ENCODE results near the gene CCR2.

The CCR2 gene

DNA sequence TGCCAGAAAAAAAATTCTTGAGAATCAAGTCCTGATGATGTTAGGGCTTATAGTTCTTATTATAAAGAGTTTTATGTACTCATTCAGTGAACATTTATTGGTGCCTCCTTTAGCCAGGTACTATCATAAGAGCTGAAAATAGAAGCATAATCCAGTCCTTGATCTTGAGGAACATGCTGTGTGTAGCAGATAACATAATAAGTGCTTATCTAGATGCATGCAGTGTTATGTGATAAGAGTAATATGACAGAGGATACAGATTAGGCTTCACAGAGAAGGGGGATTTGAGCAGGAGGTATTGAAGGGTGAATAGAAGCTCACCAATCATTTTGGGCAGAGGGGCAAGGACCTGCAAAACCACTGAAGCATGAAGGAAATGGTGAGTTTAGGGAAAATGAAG is 1.1 kb downstream of the CCR2 start:
- no peak for DNase-seq (ENCODE audit: low spot score)

DNA sequence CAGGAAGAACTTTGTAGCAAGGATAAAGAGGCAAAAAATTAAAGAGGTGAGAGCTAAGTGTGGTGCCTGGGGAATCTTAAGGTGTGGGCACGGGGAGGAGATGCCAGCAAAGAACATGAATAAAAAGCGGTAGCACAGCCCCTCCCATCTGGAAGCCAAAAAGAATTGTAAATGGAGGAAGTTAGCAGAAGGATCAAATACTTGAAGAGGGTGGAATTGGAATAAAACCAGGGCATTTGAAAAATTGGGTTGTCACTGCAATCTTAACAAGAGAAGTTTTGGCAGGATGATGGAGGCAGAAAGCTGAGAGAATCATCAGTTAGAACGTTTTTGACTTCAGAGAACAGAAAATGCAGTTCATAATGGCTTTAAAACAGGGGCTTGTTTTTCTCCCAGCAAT is 2.4 kb downstream of the CCR2 start:
- no peak for DNase-seq (ENCODE audit: low spot score)

DNA sequence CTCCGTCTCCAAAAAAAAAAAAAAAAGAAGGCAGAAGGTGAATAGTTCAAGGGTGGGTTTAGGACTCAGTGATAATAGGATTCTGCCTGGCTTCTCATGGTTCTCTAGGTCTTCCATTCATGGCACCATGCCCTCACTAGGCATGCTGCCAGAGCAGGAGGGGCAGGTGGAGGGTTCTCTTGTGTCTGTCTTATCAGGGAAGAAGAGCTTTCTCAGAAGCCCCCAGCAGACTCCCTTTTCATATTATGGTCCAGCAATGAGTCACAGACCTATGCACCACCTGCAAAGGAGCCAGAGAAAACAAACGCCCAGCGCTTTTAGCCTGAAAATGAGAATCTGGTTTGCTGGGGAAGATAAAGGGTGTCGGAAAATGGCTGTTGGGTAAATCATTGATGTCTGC is 3.0 kb downstream of the CCR2 start:
- DNase-seq (ENCODE audit: low spot score) = no peak

DNA sequence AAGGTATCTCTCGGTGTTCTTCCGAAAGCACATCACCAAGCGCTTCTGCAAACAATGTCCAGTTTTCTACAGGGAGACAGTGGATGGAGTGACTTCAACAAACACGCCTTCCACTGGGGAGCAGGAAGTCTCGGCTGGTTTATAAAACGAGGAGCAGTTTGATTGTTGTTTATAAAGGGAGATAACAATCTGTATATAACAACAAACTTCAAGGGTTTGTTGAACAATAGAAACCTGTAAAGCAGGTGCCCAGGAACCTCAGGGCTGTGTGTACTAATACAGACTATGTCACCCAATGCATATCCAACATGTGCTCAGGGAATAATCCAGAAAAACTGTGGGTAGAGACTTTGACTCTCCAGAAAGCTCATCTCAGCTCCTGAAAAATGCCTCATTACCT is 4.6 kb downstream of the CCR2 start:
- DNase-seq (ENCODE audit: low spot score) = no peak

DNA sequence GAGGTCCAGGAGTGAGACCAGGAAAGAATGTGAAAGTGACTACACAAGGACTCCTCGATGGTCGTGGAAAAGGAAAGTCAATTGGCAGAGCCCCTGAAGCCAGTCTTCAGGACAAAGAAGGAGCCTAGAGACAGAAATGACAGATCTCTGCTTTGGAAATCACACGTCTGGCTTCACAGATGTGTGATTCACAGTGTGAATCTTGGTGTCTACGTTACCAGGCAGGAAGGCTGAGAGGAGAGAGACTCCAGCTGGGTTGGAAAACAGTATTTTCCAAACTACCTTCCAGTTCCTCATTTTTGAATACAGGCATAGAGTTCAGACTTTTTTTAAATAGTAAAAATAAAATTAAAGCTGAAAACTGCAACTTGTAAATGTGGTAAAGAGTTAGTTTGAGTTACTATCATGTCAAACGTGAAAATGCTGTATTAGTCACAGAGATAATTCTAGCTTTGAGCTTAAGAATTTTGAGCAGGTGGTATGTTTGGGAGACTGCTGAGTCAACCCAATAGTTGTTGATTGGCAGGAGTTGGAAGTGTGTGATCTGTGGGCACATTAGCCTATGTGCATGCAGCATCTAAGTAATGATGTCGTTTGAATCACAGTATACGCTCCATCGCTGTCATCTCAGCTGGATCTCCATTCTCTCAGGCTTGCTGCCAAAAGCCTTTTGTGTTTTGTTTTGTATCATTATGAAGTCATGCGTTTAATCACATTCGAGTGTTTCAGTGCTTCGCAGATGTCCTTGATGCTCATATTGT is 6.0 kb downstream of the CCR2 start:
- DNase-seq (ENCODE audit: low spot score) = no peak

DNA sequence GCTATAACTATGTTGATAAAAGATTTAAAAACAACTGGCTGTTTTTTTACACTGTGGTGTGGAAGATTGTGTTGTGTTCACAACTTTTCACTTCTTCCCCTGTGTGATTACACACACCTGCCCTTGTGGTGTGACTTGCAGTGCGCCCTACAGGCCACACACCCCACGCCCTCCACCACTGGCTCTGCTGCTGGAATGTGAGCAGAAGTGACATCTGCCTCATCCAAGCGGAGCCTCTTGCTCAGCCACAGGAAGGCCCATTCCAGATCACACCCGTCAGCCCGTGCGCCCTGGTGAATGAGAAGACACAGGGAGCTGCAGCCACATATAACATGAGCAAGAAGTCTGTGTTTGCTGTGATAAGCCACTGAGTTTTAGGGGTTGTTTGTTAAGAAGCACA is 7.0 kb downstream of the CCR2 start:
- peak; percentile 39 for DNase-seq (ENCODE audit: low spot score)

DNA sequence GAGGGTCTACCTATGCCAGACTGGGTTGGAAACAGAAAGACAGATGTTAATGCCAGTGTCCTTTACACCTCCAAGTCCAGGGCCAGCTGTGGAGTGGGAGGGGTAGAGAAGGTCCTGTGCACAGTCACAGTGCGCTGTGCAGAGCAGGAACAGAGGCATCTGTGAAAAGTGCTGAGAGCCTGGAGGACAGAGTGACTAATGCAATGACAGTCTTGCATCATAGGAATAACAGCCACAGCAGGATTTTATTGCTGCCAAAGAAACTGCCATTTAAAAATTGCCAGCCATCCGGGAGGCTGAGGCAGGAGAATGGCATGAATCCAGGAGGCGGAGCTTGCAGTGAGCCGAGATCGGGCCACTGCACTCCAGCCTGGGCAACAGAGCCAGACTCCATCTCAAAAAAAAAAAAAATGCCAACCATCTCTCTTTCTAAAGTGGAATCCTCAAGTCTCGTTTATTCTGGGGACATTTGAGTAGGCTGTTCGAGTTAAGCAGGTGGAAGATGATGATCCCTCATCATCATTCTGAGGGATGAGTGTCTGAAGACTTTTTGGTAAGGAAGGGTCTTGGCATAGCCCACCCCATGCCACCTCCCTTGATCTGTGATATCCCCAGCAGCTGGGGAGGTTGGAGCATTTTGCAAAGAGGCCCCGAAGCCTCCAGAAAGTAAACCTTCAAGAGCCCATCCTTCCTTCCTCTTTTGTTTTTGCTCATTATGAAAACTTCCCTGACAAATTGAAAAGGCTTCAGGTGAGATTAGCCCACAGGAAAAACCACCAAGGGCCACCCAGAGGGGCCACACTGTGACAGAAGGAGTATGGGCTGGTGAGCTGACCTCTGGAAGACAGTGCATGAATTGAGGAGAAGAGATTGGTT is 7.7 kb downstream of the CCR2 start:
- DNase-seq (ENCODE audit: low spot score) = no peak

DNA sequence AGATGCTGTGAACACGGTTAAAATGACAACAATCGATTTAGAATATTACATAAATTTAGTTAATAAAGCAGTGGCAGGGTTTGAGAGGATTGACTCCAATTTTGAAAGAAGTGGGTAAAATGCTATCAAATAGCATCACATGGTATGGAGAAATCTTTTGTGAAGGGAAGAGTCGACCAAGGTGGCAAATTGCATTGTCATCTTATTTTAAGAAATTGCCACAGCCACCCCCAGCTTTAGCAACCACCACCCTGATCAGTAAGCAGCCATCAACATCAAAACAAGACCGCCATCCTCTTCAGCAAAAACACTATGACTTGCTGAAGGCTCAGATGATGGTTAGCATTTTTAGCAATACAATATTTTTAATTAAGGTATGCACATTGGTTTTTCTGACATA is 11.1 kb downstream of the CCR2 start:
- DNase-seq (ENCODE audit: low spot score) = no peak

DNA sequence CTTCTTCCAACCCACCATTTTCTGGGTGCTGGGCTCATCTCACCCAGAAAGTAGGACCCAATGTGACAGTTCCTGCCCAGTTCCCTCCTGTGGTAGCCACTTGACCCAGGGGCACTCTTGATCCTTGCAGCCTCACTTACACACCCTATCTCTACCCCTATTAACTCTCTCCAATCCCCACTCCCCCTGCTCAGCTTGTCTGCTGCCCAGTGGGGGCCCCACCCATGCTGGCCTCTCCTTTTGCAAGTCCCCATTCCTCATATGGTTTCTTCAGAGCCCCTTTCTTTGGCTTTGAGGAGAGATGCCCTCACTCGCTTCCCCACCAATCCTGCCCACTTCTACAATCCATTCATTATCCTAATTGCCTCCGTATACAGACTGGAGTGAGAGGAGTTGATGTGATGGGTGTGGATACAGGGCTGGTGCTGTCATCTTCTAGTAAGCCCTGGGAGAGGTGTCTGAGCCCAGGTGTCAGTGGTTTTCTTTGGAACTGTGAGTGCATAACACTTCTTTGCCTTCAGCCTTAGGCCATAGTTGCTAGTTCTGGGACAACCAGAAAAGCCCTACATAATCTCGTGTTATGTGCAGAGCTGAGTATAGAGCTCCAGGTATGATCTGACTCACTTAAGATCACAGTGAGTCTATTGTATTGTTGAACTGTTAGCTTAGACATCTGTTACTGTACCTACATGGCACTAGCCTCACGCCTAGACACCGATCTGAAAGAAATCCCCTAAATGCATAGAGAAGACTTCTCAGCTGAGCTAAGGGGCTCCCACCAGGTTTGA is 12.0 kb downstream of the CCR2 start:
- no peak for DNase-seq (ENCODE audit: low spot score)

DNA sequence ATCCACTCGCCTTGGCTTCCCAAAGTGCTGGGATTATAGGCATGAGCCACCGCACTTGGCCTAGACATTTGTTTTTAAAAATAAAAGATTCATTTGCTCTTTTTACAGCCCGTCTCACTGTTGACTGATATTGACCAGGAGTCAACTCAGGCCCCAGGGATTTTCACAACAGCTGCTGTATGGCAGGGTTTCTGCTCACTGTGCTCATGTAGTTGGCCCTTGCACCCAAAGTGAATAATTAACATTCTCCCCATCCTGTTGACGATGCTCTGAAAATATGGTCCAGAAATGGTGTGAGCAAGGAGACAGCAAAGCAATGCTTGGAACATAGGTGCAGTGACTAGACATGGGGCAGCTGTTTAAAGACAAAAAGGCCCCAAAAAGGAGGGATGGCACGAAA is 13.9 kb downstream of the CCR2 start:
- DNase-seq (ENCODE audit: low spot score) = no peak

DNA sequence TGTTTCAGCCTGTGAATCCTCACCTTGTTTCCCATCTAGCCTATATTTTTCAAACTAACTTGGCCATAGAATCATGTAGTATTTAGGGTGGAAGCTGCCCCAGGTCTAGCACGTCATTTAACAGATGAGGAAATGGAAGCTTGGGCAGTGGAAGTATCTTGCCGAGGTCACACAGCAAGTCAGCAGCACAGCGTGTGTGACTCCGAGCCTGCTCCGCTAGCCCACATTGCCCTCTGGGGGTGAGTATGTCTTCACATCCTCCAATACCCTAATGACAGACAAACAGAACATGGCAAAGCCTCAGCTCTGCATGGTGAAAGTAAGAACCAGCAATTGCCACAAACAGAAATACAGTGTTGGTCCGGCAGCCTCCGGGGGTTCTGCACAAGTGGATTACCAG is 14.7 kb downstream of the CCR2 start:
- DNase-seq (ENCODE audit: low spot score) = peak; percentile 63

DNA sequence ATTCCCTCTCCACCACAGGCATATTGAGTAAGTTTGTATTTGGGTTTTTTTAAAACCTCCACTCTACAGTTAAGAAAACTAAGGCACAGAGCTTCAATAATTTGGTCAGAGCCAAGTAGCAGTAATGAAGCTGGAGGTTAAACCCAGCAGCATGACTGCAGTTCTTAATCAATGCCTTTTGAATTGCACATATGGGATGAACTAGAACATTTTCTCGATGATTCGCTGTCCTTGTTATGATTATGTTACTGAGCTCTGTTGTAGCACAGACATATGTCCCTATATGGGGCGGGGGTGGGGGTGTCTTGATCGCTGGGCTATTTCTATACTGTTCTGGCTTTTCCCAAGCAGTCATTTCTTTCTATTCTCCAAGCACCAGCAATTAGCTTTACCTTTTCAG is 15.2 kb downstream of the CCR2 start:
- no peak for DNase-seq (ENCODE audit: low spot score)

DNA sequence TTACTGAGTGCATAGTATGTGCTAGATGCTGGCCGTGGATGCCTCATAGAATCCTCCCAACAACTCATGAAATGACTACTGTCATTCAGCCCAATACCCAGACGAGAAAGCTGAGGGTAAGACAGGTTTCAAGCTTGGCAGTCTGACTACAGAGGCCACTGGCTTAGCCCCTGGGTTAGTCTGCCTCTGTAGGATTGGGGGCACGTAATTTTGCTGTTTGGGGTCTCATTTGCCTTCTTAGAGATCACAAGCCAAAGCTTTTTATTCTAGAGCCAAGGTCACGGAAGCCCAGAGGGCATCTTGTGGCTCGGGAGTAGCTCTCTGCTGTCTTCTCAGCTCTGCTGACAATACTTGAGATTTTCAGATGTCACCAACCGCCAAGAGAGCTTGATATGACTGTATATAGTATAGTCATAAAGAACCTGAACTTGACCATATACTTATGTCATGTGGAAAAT is 15.8 kb downstream of the CCR2 start:
- DNase-seq (ENCODE audit: low spot score) = no peak

DNA sequence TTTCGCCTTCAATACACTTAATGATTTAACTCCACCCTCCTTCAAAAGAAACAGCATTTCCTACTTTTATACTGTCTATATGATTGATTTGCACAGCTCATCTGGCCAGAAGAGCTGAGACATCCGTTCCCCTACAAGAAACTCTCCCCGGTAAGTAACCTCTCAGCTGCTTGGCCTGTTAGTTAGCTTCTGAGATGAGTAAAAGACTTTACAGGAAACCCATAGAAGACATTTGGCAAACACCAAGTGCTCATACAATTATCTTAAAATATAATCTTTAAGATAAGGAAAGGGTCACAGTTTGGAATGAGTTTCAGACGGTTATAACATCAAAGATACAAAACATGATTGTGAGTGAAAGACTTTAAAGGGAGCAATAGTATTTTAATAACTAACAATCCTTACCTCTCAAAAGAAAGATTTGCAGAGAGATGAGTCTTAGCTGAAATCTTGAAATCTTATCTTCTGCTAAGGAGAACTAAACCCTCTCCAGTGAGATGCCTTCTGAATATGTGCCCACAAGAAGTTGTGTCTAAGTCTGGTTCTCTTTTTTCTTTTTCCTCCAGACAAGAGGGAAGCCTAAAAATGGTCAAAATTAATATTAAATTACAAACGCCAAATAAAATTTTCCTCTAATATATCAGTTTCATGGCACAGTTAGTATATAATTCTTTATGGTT is 17.1 kb downstream of the CCR2 start, which contains the start of gene CCR5:
CCR5 (plus strand) TSS at position 108 of the 680 bp plus-strand sequence. CDS start 1,957 bp downstream, outside the sequence.
- DNase-seq (ENCODE audit: low spot score) = no peak

DNA sequence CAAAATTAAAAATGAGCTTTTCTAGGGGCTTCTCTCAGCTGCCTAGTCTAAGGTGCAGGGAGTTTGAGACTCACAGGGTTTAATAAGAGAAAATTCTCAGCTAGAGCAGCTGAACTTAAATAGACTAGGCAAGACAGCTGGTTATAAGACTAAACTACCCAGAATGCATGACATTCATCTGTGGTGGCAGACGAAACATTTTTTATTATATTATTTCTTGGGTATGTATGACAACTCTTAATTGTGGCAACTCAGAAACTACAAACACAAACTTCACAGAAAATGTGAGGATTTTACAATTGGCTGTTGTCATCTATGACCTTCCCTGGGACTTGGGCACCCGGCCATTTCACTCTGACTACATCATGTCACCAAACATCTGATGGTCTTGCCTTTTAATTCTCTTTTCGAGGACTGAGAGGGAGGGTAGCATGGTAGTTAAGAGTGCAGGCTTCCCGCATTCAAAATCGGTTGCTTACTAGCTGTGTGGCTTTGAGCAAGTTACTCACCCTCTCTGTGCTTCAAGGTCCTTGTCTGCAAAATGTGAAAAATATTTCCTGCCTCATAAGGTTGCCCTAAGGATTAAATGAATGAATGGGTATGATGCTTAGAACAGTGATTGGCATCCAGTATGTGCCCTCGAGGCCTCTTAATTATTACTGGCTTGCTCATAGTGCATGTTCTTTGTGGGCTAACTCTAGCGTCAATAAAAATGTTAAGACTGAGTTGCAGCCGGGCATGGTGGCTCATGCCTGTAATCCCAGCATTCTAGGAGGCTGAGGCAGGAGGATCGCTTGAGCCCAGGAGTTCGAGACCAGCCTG is 17.8 kb downstream of the CCR2 start:
- no peak for DNase-seq (ENCODE audit: low spot score)

DNA sequence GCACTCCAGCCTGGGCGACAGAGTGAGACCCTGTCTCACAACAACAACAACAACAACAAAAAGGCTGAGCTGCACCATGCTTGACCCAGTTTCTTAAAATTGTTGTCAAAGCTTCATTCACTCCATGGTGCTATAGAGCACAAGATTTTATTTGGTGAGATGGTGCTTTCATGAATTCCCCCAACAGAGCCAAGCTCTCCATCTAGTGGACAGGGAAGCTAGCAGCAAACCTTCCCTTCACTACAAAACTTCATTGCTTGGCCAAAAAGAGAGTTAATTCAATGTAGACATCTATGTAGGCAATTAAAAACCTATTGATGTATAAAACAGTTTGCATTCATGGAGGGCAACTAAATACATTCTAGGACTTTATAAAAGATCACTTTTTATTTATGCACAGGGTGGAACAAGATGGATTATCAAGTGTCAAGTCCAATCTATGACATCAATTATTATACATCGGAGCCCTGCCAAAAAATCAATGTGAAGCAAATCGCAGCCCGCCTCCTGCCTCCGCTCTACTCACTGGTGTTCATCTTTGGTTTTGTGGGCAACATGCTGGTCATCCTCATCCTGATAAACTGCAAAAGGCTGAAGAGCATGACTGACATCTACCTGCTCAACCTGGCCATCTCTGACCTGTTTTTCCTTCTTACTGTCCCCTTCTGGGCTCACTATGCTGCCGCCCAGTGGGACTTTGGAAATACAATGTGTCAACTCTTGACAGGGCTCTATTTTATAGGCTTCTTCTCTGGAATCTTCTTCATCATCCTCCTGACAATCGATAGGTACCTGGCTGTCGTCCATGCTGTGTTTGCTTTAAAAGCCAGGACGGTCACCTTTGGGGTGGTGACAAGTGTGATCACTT is 18.8 kb downstream of the CCR2 start:
- peak; percentile 33 for DNase-seq (ENCODE audit: low spot score)

DNA sequence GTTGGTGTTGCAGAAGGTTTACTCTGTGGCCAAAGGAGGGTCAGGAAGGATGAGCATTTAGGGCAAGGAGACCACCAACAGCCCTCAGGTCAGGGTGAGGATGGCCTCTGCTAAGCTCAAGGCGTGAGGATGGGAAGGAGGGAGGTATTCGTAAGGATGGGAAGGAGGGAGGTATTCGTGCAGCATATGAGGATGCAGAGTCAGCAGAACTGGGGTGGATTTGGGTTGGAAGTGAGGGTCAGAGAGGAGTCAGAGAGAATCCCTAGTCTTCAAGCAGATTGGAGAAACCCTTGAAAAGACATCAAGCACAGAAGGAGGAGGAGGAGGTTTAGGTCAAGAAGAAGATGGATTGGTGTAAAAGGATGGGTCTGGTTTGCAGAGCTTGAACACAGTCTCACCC is 20.8 kb downstream of the CCR2 start:
- no peak for DNase-seq (ENCODE audit: low spot score)

DNA sequence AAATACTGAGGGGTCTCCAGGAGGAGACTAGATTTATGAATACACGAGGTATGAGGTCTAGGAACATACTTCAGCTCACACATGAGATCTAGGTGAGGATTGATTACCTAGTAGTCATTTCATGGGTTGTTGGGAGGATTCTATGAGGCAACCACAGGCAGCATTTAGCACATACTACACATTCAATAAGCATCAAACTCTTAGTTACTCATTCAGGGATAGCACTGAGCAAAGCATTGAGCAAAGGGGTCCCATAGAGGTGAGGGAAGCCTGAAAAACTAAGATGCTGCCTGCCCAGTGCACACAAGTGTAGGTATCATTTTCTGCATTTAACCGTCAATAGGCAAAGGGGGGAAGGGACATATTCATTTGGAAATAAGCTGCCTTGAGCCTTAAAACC is 21.3 kb downstream of the CCR2 start:
- no peak for DNase-seq (ENCODE audit: low spot score)

DNA sequence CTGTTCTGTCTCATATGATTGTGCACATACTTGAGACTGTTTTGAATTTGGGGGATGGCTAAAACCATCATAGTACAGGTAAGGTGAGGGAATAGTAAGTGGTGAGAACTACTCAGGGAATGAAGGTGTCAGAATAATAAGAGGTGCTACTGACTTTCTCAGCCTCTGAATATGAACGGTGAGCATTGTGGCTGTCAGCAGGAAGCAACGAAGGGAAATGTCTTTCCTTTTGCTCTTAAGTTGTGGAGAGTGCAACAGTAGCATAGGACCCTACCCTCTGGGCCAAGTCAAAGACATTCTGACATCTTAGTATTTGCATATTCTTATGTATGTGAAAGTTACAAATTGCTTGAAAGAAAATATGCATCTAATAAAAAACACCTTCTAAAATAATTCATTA is 21.9 kb downstream of the CCR2 start:
- no peak for DNase-seq (ENCODE audit: low spot score)

DNA sequence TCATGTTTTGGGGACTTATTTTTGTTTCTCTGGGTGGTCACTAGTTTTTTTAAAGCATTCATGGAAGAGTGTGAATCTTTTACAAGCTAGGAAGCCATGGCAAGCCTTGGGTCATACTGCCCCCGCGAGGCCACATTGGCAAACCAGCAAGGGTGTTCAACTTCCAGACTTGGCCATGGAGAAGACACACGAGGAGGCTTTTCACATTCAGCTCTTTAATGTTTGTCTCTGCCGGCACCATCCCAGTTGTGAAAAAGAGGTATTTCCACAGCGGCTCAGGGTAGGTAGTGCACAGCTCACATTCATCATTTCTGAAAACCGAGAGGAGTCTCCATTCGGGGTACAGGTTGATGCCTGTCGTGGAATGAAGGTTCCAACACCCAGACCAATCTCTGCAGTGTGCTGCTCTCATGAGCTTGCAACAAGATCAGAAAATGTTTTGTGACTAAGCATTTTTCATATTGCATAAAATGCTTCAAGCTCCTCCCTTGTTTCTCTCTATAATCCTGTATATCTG is 24.6 kb downstream of the CCR2 start:
- DNase-seq (ENCODE audit: low spot score) = peak; percentile 74
